ENCODE results near the gene NUP214.

GRCh38 chr9:131240047-131240921 lies 114.9 kb downstream of the NUP214 start:
- TF ChIP-seq CTCF (IDR thresholded peaks at IDR 0.05): no peak
- TF ChIP-seq SIN3A (IDR thresholded peaks at IDR 0.05; ENCODE audit: borderline replicate concordance, insufficient read depth, low read depth, low read length): no peak
- no peak for TF ChIP-seq TCF7L2 (IDR thresholded peaks at IDR 0.05; ENCODE audit: low read depth, low read length)
- no peak for TF ChIP-seq POLR2AphosphoS5 (IDR thresholded peaks at IDR 0.05; ENCODE audit: low read depth, low read length)
- no peak for TF ChIP-seq REST (IDR thresholded peaks at IDR 0.05; ENCODE audit: insufficient read depth in 1 of 2, low read depth in 2 of 2, low read length in 1 of 2)

Data from Panc1 (cell line).